Endothelial cell of hepatic sinusoid (primary cell): ENCODE data around the gene ANG.
"Not testable (repeated sequence)": the region's sequence is repeated elsewhere in the genome, so short reads cannot be mapped to it uniquely, and the experiment has no call there.

Experiments used
- in situ Hi-C: cut with HindIII; loops from 2 replicates; pipeline ENCODE4 v1.10.0; 2017; ENCODE audit warnings: low sequenced_read_pairs

The ANG gene

GRCh38 chr14:20688167-20688839 is at the start of gene ANG:
Gene ANG, plus strand, starts transcription at chr14:20688764. Its CDS starts 4,801 bp downstream, at chr14:20693565.
- in situ Hi-C loops: no loop called here

- in situ Hi-C loops: no loop called here
Observed at GRCh38 chr14:20641591-20641990, 47.0 kb upstream of the ANG start, which contains the start of gene OR6S1. Gene OR6S1, minus strand, starts transcription at chr14:20641691. Its CDS starts 0 bp downstream, at chr14:20641691.

GRCh38 chr14:20642182-20642581 is 46.4 kb upstream of the ANG start:
- in situ Hi-C loops: no loop called here

GRCh38 chr14:20642755-20643154 is 45.8 kb upstream of the ANG start:
- in situ Hi-C loops: not testable (repeated sequence)

GRCh38 chr14:20644520-20644919 is 44.0 kb upstream of the ANG start:
- in situ Hi-C loops: no loop called here

GRCh38 chr14:20645481-20645880 is 43.1 kb upstream of the ANG start:
- in situ Hi-C loops: no loop called here

- in situ Hi-C loops: loop anchor here (5.0 kb wide), 1 partner anchor 36 kb away; no protein-coding TSS in a partner anchor
Observed at GRCh38 chr14:20652996-20653975, 35.3 kb upstream of the ANG start.

- in situ Hi-C loops: no loop called here
Observed at GRCh38 chr14:20655851-20656250, 32.7 kb upstream of the ANG start.

- in situ Hi-C loops: no loop called here
Observed at GRCh38 chr14:20656274-20656673, 32.3 kb upstream of the ANG start.

GRCh38 chr14:20657216-20658211 is 31.1 kb upstream of the ANG start:
- in situ Hi-C loops: no loop called here

- in situ Hi-C loops: no loop called here
Observed at GRCh38 chr14:20658246-20658645, 30.3 kb upstream of the ANG start.

- in situ Hi-C loops: no loop called here
Observed at GRCh38 chr14:20659336-20659735, 29.2 kb upstream of the ANG start.

GRCh38 chr14:20659813-20660395 is 28.7 kb upstream of the ANG start:
- in situ Hi-C loops: no loop called here

GRCh38 chr14:20661197-20661596 is 27.4 kb upstream of the ANG start:
- in situ Hi-C loops: no loop called here

- in situ Hi-C loops: no loop called here
Observed at GRCh38 chr14:20662968-20663732, 25.4 kb upstream of the ANG start.

- in situ Hi-C loops: not testable (repeated sequence)
Observed at GRCh38 chr14:20666400-20666961, 22.1 kb upstream of the ANG start.

GRCh38 chr14:20667957-20668356 is 20.6 kb upstream of the ANG start:
- in situ Hi-C loops: no loop called here

- in situ Hi-C loops: no loop called here
Observed at GRCh38 chr14:20668969-20669368, 19.6 kb upstream of the ANG start.
